Mesenchymal stem cell (in vitro differentiated cells and primary cell): ENCODE data around the gene TSACC.

ENCODE experiments used
- DNase-seq: peaks from one replicate; pipeline ENCODE4 v3.0.0-alpha.2; 2013
- H2AFZ ChIP-seq: one replicate; pipeline ENCODE4 v1.6.1; 2013; ENCODE audit warnings: low read depth, mild to moderate bottlenecking, control low read depth, inconsistent platforms, low read length, moderate library complexity
- H2AK5ac ChIP-seq: 2 replicates; pipeline ENCODE4 v1.6.1; 2013; ENCODE audit warnings: low read length, moderate library complexity, mild to moderate bottlenecking, inconsistent platforms; ENCODE audit not compliant: severe bottlenecking
- H2BK120ac ChIP-seq: one replicate; pipeline ENCODE4 v1.6.1; 2013; ENCODE audit warnings: low read depth, mild to moderate bottlenecking, inconsistent platforms, low read length, moderate library complexity
- H2BK12ac ChIP-seq, 2 experiments: one replicate each; pipeline ENCODE4 v1.6.1; 2013; ENCODE audit warnings: inconsistent platforms in 2 of 2, low read length in 2 of 2, mild to moderate bottlenecking in 2 of 2, moderate library complexity in 2 of 2, control low read depth in 1 of 2
- H2BK15ac ChIP-seq: one replicate; pipeline ENCODE4 v1.6.1; 2013; ENCODE audit warnings: mild to moderate bottlenecking, low read depth, inconsistent platforms; ENCODE audit not compliant: poor library complexity, severe bottlenecking
- H2BK5ac ChIP-seq: 2 replicates; pipeline ENCODE4 v1.6.1; 2013; ENCODE audit warnings: low read depth, mild to moderate bottlenecking, low read length, control low read depth, inconsistent platforms; ENCODE audit not compliant: poor library complexity, severe bottlenecking
- H3K14ac ChIP-seq, 2 experiments: one replicate each; pipeline ENCODE4 v1.6.1; 2013; ENCODE audit warnings: inconsistent platforms in 2 of 2, low read length in 2 of 2, control low read depth in 1 of 2, mild to moderate bottlenecking in 1 of 2, moderate library complexity in 1 of 2
- H3K18ac ChIP-seq, 2 experiments: one replicate each; pipeline ENCODE4 v1.6.1; 2013; ENCODE audit warnings: inconsistent platforms in 2 of 2, low read length in 2 of 2, control low read depth in 1 of 2, low read depth in 1 of 2, mild to moderate bottlenecking in 1 of 2
- H3K23ac ChIP-seq, 2 experiments: one replicate each; pipeline ENCODE4 v1.6.1; 2013; ENCODE audit warnings: inconsistent platforms in 2 of 2, low read length in 2 of 2, mild to moderate bottlenecking in 2 of 2, moderate library complexity in 2 of 2, control low read depth in 1 of 2
- H3K27ac ChIP-seq: 2 replicates; pipeline ENCODE4 v1.5.1; 2013; ENCODE audit warnings: mild to moderate bottlenecking, moderate library complexity, low read length, control low read depth, inconsistent platforms; ENCODE audit not compliant: poor library complexity, severe bottlenecking
- H3K27me3 ChIP-seq, 2 experiments: 2 replicates each; pipeline versions ENCODE4 v1.6.1 to v1.7.0; 2013; ENCODE audit warnings: low read length in 2 of 2, mild to moderate bottlenecking in 2 of 2, moderate library complexity in 2 of 2, control low read depth in 1 of 2, inconsistent platforms in 1 of 2; ENCODE audit not compliant: control insufficient read depth in 1 of 2, insufficient read depth in 1 of 2
- H3K36me3 ChIP-seq, 2 experiments: 2 replicates each; pipeline versions ENCODE4 v1.6.1 to v1.7.0; 2013; ENCODE audit warnings: low read length in 2 of 2, control low read depth in 1 of 2, inconsistent platforms in 1 of 2, low read depth in 1 of 2, mild to moderate bottlenecking in 1 of 2; ENCODE audit not compliant: insufficient read depth in 2 of 2, control insufficient read depth in 1 of 2
- H3K4ac ChIP-seq, 2 experiments: one replicate each; pipeline ENCODE4 v1.6.1; 2013; ENCODE audit warnings: inconsistent platforms in 2 of 2, low read length in 2 of 2, mild to moderate bottlenecking in 2 of 2, moderate library complexity in 2 of 2, control low read depth in 1 of 2, low read depth in 1 of 2
- H3K4me1 ChIP-seq: 2 replicates; pipeline ENCODE4 v1.6.1; 2013; ENCODE audit warnings: low read depth, low read length, control low read depth; ENCODE audit not compliant: control insufficient read depth, insufficient read depth
- H3K4me2 ChIP-seq: 2 replicates; pipeline ENCODE4 v1.6.1; 2013; ENCODE audit warnings: low read length, mild to moderate bottlenecking, inconsistent platforms; ENCODE audit not compliant: poor library complexity, severe bottlenecking
- H3K4me3 ChIP-seq, 2 experiments: 2 replicates each; pipeline versions ENCODE4 v1.5.1 to v1.7.0; 2013; ENCODE audit warnings: low read length in 2 of 2, mild to moderate bottlenecking in 2 of 2, control low read depth in 1 of 2, low read depth in 1 of 2; ENCODE audit not compliant: insufficient read depth in 1 of 2
- H3K79me1 ChIP-seq: replicated peaks from 2 replicates; pipeline ENCODE4 v1.6.1; 2013; ENCODE audit warnings: mild to moderate bottlenecking, control low read depth, low read length, inconsistent platforms; ENCODE audit not compliant: poor library complexity, severe bottlenecking
- H3K9ac ChIP-seq: 2 replicates; pipeline ENCODE4 v1.7.0; 2013; ENCODE audit warnings: mild to moderate bottlenecking, low read length, moderate library complexity
- H3K9me3 ChIP-seq: 2 replicates; pipeline ENCODE4 v1.7.0; 2013; ENCODE audit warnings: mild to moderate bottlenecking, low read length; ENCODE audit not compliant: control insufficient read depth
- H4K8ac ChIP-seq: one replicate; pipeline ENCODE4 v1.6.1; 2013; ENCODE audit warnings: inconsistent platforms, mild to moderate bottlenecking, low read length, moderate library complexity
- H4K91ac ChIP-seq: one replicate; pipeline ENCODE4 v1.6.1; 2013; ENCODE audit warnings: mild to moderate bottlenecking, low read length, inconsistent platforms
- WGBS: methylation state at CpG from one replicate; pipeline ENCODE4 v1.1.7; 2013; ENCODE audit warnings: mixed read lengths; 5-methylcytosine and 5-hydroxymethylcytosine counted together

Gene TSACC

GRCh38 chr1:156366378-156367166, 28.2 kb downstream of the TSACC start:
- H3K14ac ChIP-seq: no peak overlapping the region
- no peak overlapping the region for H4K8ac ChIP-seq

GRCh38 chr1:156367383-156368156, 29.2 kb downstream of the TSACC start:
- no peak overlapping the region for H3K14ac ChIP-seq
- H3K79me1 ChIP-seq: no peaks in the 10 kb centered on the region
- H3K36me3 ChIP-seq: no peaks in the 10 kb centered on the region
- H3K9me3 ChIP-seq: no peaks in the 10 kb centered on the region
- H3K9ac ChIP-seq: no peak overlapping the region
- peaks cover 12% of the 10 kb centered on the region for H3K4me1 ChIP-seq
- H3K4me3 ChIP-seq: peak overlapping the region in 1 of 2 experiments; percentile 20
- peaks cover 55 to 70% of the 10 kb centered on the region in 2 experiments for H3K27me3 ChIP-seq
- H4K8ac ChIP-seq: no peak overlapping the region
- no peak overlapping the region for H2BK120ac ChIP-seq
- H2AFZ ChIP-seq: no peak overlapping the region
- H2BK5ac ChIP-seq: no peak overlapping the region
- no peak overlapping the region for H3K4ac ChIP-seq
- H3K18ac ChIP-seq: no peak overlapping the region
- H3K23ac ChIP-seq: no peak overlapping the region
- H2BK12ac ChIP-seq: no peak overlapping the region
- WGBS: 63% methylated on average over 9 of the region's 9 CpGs
- no peak overlapping the region for H4K91ac ChIP-seq
- H3K27ac ChIP-seq: no peak overlapping the region
- H2AK5ac ChIP-seq: no peak overlapping the region
- H3K4me2 ChIP-seq: no peak overlapping the region
- DNase-seq: no peak
- H2BK15ac ChIP-seq: no peak overlapping the region

More at GRCh38 chr1:156366378-156367166, 28.2 kb downstream of the TSACC start:
- Histone ChIP-seq H2BK5ac (no peak overlapping the region), H3K36me3 (no peaks in the 10 kb centered on the region), H4K91ac (no peak overlapping the region), H2AFZ (no peak overlapping the region), H3K9ac (no peak overlapping the region), H3K27me3 (peaks cover 55 to 60% of the 10 kb centered on the region in 2 experiments), H3K4me2 (no peak overlapping the region), H2AK5ac (no peak overlapping the region), H3K79me1 (no peaks in the 10 kb centered on the region), H3K18ac (no peak overlapping the region), H2BK12ac (no peak overlapping the region), H3K27ac (no peak overlapping the region), H3K23ac (no peak overlapping the region), H2BK120ac (no peak overlapping the region), H3K4ac (no peak overlapping the region), H3K4me3 (no peak overlapping the region), H3K9me3 (no peaks in the 10 kb centered on the region), H2BK15ac (no peak overlapping the region), H3K4me1 (peaks cover 10% of the 10 kb centered on the region)
- WGBS: 75% methylated on average over 5 of the region's 5 CpGs
- no peak for DNase-seq

GRCh38 chr1:156368157-156368658, 29.9 kb downstream of the TSACC start:
- no peak overlapping the region for H2BK5ac ChIP-seq
- peak overlapping the region in 1 of 2 experiments; percentile 45 for H3K23ac ChIP-seq
- H3K27me3 ChIP-seq: peaks cover 55 to 76% of the 10 kb centered on the region in 2 experiments
- WGBS: 73% methylated on average over 3 of the region's 7 CpGs
- H3K36me3 ChIP-seq: no peaks in the 10 kb centered on the region
- H2BK120ac ChIP-seq: no peak overlapping the region
- H3K79me1 ChIP-seq: no peaks in the 10 kb centered on the region
- peaks cover 12% of the 10 kb centered on the region for H3K4me1 ChIP-seq
- H2BK12ac ChIP-seq: no peak overlapping the region
- peak overlapping the region; percentile 32 for H4K8ac ChIP-seq
- H3K9ac ChIP-seq: no peak overlapping the region
- H3K4me3 ChIP-seq: peak overlapping the region in 1 of 2 experiments; percentile 20
- H4K91ac ChIP-seq: no peak overlapping the region
- H2BK15ac ChIP-seq: peak overlapping the region; percentile 56
- DNase-seq: peak; percentile 31
- H2AK5ac ChIP-seq: no peak overlapping the region
- H3K27ac ChIP-seq: no peak overlapping the region
- no peak overlapping the region for H3K4me2 ChIP-seq
- no peak overlapping the region for H2AFZ ChIP-seq
- no peaks in the 10 kb centered on the region for H3K9me3 ChIP-seq
- no peak overlapping the region for H3K4ac ChIP-seq
- H3K14ac ChIP-seq: no peak overlapping the region
- no peak overlapping the region for H3K18ac ChIP-seq
